Lung (tissue), 12 donors: ENCODE data around the gene MRC2. TPM values are rescaled to one million over a fixed set of nuclear protein-coding genes. Genes with fewer than 3 reads are reported as not detected.
A peak's percentile ranks its signal among the peaks of the same experiment; 100 is the strongest.

Source experiments
- ATAC-seq: fragments of 200-7000 bp; cut with Tn5 transposase; one replicate; pipeline ENCODE4 v1.9.1; 2020; ENCODE audit warnings: moderate number of reproducible peaks; ENCODE audit not compliant: insufficient read depth, low FRiP score
- DNase-seq, 3 donors: peaks; one replicate each; pipeline ENCODE4 v3.0.0-alpha.2; 2013 to 2017
- H3K27ac ChIP-seq, 2 donors: one replicate each; pipeline ENCODE4 v1.5.1; 2013; ENCODE audit warnings: mild to moderate bottlenecking in 2 of 2, moderate library complexity in 2 of 2, control low read depth in 1 of 2, inconsistent platforms in 1 of 2, low read depth in 1 of 2, low read length in 1 of 2
- H3K27me3 ChIP-seq, 3 donors: one replicate each; pipeline ENCODE4 v1.5.1; 2013; ENCODE audit warnings: low read length in 2 of 3; ENCODE audit not compliant: control insufficient read depth in 3 of 3, insufficient read depth in 3 of 3
- H3K36me3 ChIP-seq, 4 donors: one replicate each; pipeline ENCODE4 v1.5.1; 2013; ENCODE audit warnings: low read length in 4 of 4, mild to moderate bottlenecking in 1 of 4, moderate library complexity in 1 of 4; ENCODE audit not compliant: control insufficient read depth in 4 of 4, insufficient read depth in 4 of 4
- H3K4me1 ChIP-seq, 5 donors: one replicate each; pipeline ENCODE4 v1.5.1; 2013; ENCODE audit warnings: low read length in 5 of 5, mild to moderate bottlenecking in 2 of 5, moderate library complexity in 1 of 5; ENCODE audit not compliant: control insufficient read depth in 5 of 5, insufficient read depth in 5 of 5
- H3K4me3 ChIP-seq: one replicate; pipeline ENCODE4 v1.5.1; 2013; ENCODE audit warnings: mild to moderate bottlenecking, control low read depth, moderate library complexity
- H3K9ac ChIP-seq, 2 donors: one replicate each; pipeline ENCODE4 v1.5.1; 2013; ENCODE audit warnings: low read length in 2 of 2, control low read depth in 1 of 2; ENCODE audit not compliant: insufficient read depth in 1 of 2
- H3K9me3 ChIP-seq, 4 donors: one replicate each; pipeline ENCODE4 v1.5.1; 2013; ENCODE audit warnings: low read length in 3 of 4, mild to moderate bottlenecking in 1 of 4, moderate library complexity in 1 of 4; ENCODE audit not compliant: control insufficient read depth in 4 of 4, insufficient read depth in 3 of 4
- CTCF ChIP-seq: IDR thresholded peaks from 2 replicates; pipeline ENCODE4 v1.5.1; 2012; ENCODE audit warnings: mild to moderate bottlenecking; ENCODE audit errors: control extremely low read depth, extremely low read depth
- WGBS, 2 donors: extraction: QIAGEN DNeasy Blood & Tissue Kit; methylation state at CpG; one replicate each; pipeline ENCODE4 v1.1.7; 2013; 5-methylcytosine and 5-hydroxymethylcytosine counted together
- polyA plus RNA-seq, 2 donors: library from polyadenylated mRNA; stranded (reverse); fragments of 200-250 nt; gene quantifications; one replicate each; pipeline ENCODE4 v1.2.1, GENCODE V29; 2013
- total RNA-seq, 2 donors: library from RNA; depleted of rRNA in 1 of 2; stranded (reverse); fragments of >200 nt in 1 of 2; gene quantifications; one replicate each; pipeline ENCODE4 v1.2.1, GENCODE V29; 2014 to 2021
- donor health status: control.
- donor health status: control.
- donor health status: Bipolar disorder and iron deficiency.
- donor health status: healthy.
- donor health status: DM: yes; HTN: yes; CAD: no.

Gene MRC2
- total and polyA plus RNA-seq, 4 donors: 15.9 to 82.3 (median 68.5) TPM

DNA sequence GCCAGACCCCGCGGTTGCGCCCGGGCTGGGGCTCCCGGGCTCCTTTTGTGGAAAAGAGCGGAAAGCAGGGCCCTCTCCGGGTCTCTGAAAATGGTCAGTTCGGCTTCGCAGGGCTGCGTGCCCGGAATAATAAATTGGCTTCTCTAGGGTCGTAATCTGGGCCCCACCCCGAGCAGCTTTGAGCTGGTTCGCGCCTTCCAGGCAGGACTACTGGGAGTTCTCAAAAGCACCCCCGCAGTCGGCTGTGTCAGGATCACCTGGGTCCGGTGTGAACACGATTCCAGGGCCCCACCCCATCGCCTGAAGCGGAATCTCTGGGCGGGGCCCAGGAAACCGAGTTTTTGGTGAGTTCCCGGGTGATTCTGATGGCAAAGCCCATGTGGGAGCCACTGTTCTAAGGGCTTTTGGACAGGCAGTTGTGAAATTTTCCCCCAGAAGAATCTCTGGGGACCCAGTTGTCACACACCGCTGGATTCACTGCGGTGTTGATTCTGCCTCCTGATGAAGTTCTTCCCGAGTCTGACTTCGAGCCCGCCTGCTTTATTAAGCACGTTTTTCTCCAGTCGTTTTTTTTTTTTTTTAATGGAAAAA lies 77.0 kb downstream of the MRC2 start:
- H3K27ac ChIP-seq: peak overlapping the region in 1 of 2 donors; percentile 57

GRCh38 chr17:62705156-62705777 lies 77.8 kb downstream of the MRC2 start:
- peaks cover 0 to 3% (median 0%) of the 10 kb centered on the region in 4 donors for H3K9me3 ChIP-seq
- peaks cover 0 to 18% (median 7%) of the 10 kb centered on the region in 5 donors for H3K4me1 ChIP-seq
- H3K4me3 ChIP-seq: no peak overlapping the region
- DNase-seq (peak in 2 of 3 donors; percentile 58 to 69), ATAC-seq (no peak)
- H3K9ac ChIP-seq: peak overlapping the region in 1 of 2 donors; percentile 89
- TF ChIP-seq CTCF: no peak
- H3K27ac ChIP-seq: no peak overlapping the region
- H3K36me3 ChIP-seq: no peaks in the 10 kb centered on the region
- H3K27me3 ChIP-seq: no peaks in the 10 kb centered on the region
- WGBS, 2 donors: 54 to 69% methylated on average over 11 of the region's 11 CpGs

More for the DNA sequence above, 77.0 kb downstream of the MRC2 start:
- Histone ChIP-seq H3K9ac (peak overlapping the region; percentile 46 to 89), H3K36me3 (no peaks in the 10 kb centered on the region), H3K4me3 (peak overlapping the region; percentile 17), H3K27me3 (no peaks in the 10 kb centered on the region), H3K4me1 (peaks cover 0 to 18% (median 7%) of the 10 kb centered on the region in 5 donors), H3K9me3 (peaks cover 0 to 3% (median 0%) of the 10 kb centered on the region in 4 donors)
- ATAC-seq (peak; percentile 28), DNase-seq (peak in 2 of 3 donors; percentile 53 to 56)
- WGBS, 2 donors: 6 to 8% methylated on average over 31 of the region's 31 CpGs
- no peak for TF ChIP-seq CTCF

GRCh38 chr17:62705778-62706597 lies 78.5 kb downstream of the MRC2 start:
- DNase-seq (peak in 2 of 3 donors; percentile 46 to 65), ATAC-seq (no peak)
- H3K4me3 ChIP-seq: no peak overlapping the region
- peaks cover 0 to 3% (median 0%) of the 10 kb centered on the region in 4 donors for H3K9me3 ChIP-seq
- no peaks in the 10 kb centered on the region for H3K27me3 ChIP-seq
- H3K36me3 ChIP-seq: no peaks in the 10 kb centered on the region
- 64 to 80% methylated on average over 14 of the region's 14 CpGs for WGBS, 2 donors
- no peak overlapping the region for H3K27ac ChIP-seq
- peak overlapping the region in 1 of 2 donors; percentile 56 for H3K9ac ChIP-seq
- peaks cover 0 to 18% (median 7%) of the 10 kb centered on the region in 5 donors for H3K4me1 ChIP-seq
- TF ChIP-seq CTCF: no peak
